Activated T-cell treated with anti-CD3 and anti-CD28 coated beads for 48 hours (primary cell): Measurements from ENCODE around the gene ENPP6.
"Not testable (repeated sequence)": the region's sequence is repeated elsewhere in the genome, so short reads cannot be mapped to it uniquely, and the experiment has no call there.

ENCODE experiments used
- DNase-seq: peaks from one replicate; pipeline ENCODE4 v3.0.0-alpha.2; 2020; ENCODE audit warnings: low read depth

ENPP6 gene

DNA sequence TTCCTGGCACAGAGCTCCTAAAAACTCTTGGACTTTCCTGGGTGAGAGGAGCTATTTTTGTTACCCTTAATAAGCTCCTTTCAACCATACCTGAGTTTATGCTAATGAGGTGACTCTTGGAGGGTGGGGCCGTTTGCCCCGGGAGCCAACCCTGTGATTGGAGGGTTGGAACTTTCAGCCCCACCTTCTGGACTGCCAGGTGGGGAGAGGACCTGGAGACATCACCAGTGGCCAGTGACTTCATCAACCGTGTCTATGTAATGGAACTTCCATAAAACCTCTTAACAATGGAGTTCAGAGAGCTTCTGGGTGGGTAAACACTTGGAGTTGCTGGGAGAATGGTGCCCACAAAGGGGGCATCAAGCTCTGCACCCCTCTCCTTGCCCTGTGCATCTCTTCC is 17.9 kb upstream of the ENPP6 start:
- no peak for DNase-seq

DNA sequence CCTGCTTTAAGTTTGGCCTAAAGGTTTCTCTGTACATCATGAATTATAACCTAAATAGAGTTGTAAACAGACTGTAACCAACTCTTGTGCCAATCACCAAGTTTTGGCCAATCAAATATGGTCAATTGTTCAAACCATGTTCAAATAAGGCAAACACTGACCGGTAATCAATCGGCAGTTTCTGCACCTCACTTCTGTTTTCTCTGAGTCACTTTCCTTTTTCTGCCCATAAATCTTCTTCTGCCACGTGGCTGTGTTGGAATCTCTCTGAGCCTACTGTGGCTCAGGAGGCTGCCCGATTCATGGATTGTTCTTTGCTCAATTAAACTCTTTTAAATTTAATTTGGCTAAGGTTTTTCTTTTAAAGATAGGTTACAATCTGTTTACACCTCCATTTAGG is 16.5 kb upstream of the ENPP6 start:
- DNase-seq, result no peak

DNA sequence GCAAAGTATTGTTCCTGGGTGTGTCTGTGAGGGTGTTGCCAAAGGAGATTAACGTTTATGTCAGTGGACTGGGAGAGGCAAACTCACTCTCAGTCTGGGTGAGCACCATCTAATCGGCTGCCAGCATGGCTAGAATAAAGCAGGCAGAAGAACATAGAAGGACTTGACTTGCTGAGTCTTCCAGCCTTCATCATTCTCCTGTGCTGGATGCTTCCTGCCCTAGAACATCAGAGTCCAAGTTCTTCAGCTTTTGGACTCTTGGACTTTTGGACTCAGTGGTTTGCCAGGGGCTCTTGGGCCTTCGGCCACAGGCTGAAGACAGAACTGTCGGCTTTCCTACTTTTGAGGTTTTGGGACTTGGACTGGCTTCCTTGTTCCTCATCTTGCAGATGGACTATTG is 15.3 kb upstream of the ENPP6 start:
- no peak for DNase-seq

DNA sequence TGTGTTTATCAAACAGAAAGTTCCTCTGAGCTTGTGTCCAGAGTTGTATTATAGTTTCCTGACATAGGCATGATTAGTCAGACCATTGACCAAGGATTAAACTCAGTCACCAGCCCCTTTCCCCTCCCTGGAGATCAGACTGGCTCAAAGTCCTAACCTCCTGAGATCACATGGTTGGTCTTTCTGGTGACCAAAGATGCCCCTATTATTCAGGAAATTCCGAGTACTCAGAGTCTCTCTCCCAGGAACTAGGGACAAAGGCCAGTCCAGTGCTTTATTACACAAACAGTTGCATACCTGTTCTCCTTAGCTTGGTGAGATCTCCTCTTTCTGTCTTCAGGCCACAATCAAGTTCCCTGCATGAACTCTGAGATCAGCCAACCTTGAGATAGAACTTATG is 14.5 kb upstream of the ENPP6 start:
- no peak for DNase-seq

DNA sequence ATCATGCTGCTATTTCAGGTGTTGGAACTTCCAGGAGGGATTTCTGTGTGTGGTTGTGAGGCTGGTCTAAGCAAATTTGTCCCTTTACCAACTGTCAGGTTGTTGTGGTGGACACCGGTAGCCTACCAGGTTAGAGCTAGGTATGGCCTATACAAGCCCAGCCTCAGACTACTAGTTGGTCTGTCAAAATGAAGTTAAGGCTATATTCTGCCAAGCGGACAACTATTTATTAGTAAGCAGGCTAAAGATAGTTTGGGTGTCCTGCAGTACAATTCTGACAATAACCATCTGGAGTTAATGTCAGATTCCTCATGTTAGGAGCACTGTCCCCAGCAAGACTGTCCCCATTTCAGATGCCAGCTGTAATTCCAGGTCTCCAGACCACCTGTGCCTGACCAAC is 13.9 kb upstream of the ENPP6 start:
- no peak for DNase-seq

DNA sequence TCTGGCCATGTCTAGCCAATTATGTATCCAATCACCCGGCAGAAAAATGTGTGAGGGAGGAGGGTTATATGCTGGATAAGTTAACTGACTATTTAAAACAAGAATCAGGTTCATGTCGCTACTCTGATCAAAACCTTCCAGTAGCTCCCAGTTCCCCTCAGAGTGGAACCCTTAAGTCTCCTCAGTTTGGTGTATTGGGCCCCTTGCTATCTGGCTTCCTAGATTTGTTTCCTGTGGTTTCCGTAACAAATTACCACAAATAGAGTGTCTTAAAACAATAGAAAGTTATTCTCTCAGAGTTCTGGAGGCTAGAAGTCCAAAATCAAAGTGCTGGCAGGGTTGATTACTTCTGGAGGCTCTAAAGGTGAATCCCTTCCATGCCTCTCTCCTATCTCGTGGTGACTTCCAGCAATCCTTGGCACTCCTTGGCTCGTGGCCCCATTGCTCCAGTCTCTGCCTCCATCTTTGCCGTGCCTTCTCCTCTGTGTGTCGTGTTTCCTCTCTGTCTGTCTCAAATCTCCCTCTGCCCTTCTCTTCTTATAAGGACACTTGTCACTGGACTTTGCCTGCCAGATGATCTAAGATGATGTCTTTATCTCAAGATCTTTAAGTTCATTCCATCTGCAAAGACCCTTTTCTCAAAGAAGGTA is 10.5 kb upstream of the ENPP6 start:
- DNase-seq, result no peak

DNA sequence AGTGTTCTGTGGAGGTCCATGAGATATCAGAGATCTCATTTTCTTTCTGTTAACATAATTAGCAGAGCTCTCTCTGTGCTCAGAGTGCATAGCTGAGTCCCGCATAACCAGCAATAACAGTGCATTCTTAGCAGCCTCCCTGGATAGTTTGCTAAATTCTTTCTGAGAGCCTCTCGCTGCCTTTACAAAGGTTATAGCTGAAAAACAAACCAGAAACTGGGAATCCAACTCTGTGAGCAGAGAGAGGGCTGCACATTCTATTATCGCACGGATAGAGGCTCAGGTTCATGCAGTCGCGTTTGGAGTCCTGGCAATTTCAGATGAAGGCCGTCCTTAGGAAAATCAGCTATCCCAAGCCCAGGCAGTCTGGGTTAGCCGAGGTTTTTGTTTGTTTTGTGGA is 1.2 kb downstream of the ENPP6 start:
- DNase-seq, result no peak

DNA sequence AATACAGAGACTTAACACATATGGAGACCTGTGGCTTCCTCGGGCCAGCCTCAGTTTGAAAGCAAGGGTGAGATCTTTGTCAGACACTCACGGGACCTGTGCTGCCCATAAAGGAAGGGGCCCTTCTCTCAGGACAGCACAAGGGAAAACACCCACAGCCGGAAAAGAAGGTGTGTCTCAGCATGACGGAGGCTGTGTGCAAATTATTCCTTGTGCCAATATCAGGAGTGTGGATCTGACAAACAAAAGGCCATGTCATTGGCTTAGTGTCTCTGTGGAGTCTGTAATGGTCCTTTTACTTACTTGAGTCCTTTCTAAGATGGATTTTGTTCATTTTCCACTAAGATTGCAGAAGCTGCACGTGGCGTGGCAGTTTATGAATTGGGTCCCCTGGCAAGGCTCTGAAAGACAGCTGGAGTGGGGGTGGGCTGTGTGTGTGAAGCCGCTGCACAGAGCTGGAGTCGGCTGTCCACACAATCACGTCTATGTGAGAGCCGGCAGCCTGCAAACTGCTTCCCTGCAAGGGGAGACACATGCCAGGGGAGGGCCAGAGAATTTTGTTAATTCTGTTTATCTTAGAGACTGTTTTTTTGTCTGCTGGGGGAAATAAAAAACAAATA is 1.9 kb downstream of the ENPP6 start:
- no peak for DNase-seq

DNA sequence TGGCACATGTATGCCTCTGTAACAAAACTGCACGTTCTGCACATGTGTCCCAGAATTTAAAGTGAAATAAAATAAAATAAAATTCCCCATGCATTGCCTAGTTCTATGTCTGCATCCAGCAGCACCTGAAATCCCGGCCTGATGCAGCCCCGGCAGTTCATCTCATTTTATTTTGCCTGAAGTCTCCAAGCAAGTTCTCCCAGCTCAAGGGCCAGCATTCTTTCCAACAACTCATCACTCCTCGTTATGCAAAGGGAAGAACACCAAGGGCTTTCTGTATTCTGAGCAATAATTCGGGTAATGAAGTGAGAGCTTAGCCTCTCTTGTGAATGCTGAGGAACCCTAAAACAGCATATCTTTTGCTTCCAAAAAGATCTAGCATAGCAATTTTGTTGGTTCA is 2.7 kb downstream of the ENPP6 start:
- no peak for DNase-seq

DNA sequence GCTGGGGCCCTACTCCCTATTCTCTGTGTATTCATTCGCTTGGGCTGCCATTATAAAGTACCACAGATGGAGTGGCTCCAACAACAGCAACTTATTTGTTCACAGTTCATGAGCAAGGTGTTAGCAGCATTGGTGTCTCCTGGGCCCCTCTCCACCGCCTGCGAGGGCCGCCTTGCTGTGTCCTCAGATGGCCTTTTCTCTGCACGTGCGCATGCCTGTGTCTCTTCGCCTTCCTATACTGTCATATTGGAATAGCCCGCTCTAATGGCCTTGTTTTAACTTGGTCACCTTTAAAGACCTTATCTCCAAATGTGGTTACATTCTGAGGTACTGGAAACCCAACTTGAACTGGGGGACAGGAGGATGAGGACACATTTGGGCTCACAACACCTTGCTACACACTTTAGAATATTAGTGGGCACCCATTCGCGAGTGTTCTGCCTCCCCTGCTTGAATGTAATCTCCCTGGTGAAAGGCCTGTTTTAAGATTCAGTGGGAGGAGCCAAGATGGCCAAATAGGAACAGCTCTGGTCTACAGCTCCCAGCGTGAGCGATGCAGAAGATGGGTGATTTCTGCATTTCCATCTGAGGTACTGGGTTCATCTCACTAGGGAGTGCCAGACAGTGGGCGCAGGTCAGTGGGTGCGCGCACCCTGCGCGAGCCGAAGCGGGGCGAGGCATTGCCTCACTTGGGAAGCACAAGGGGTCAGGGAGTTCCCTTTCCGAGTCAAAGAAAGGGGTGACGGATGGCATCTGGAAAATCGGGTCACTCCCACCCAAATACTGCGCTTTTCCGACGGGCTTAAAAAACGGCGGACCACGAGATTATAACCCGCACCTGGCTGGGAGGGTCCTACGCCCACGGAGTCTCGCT is 9.7 kb downstream of the ENPP6 start:
- not testable (repeated sequence) for DNase-seq

DNA sequence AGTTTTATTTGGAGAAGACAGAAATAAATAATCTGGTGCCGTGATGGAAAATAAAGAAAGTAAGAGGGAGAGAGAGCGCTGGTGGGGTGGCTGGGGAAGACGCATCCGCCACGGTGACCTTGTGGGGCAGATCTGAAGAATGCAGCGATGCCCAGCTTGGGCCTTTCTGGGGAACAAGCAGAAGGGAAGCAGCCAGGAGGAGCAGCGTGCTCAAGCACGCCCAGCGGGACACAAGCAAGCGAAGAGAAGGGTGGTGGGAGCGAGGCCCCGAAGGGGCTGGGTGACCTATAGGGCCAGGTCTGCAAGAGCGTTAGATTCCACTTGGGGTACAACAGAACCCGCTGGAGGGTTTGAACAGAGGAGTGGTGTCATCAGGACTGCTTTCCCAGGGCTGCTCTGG is 12.4 kb downstream of the ENPP6 start:
- no peak for DNase-seq

DNA sequence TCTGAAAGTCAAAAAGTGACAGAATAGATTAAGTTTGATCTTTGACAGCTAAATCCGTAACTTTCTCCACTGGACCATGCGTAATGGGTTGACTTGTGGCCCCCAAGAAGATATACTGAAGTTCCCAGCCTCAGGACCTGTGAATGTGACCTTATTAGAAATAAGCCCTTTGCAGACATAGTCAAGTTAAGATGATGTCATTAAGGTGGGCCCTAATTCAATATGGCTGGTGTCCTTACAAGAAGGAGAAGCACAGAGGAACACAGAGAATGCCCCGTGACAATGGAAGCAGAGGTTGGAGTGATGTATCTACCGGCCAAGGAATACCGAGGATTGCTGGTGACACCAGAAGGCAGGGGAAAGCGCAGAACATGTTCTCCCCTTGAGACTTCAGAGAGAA is 14.4 kb downstream of the ENPP6 start:
- no peak for DNase-seq

DNA sequence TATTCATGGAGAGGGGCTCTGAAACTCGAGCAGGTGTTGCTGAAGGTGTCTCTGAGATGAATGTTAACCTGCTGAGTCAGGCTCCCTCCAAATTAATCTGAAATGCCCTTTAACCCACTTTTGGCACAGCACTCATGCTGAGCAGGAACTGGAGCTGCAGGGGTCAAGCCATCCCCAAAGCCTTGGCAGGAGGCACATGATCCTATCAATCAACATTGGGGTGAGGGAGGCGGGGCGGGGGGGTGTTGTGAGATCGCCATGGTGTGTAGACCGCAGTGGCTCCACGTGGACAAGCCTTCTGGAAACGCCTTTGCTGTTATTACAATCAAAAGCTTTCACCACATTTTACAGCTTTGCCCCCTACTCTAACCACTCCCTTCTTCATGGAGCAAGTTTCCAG is 16.5 kb downstream of the ENPP6 start:
- no peak for DNase-seq

DNA sequence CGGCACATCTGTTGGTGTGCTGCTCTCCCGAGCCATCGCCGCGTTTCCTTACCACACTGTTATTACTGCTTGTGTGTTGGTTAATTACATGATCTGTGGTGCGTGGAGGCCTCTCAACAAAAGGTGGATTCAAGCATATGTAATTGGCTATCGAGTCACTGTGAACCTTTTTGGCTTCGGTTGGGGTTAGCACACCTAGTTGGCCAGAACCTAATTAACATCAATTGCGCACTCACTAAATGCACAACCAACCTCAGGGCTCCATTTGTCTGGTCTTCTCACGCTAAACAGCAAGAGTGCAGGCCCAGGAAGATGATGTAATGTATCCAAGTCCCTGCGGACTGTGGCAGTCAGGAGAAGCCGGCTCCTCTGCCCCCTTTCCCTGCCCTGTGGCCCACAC is 17.4 kb downstream of the ENPP6 start:
- no peak for DNase-seq

DNA sequence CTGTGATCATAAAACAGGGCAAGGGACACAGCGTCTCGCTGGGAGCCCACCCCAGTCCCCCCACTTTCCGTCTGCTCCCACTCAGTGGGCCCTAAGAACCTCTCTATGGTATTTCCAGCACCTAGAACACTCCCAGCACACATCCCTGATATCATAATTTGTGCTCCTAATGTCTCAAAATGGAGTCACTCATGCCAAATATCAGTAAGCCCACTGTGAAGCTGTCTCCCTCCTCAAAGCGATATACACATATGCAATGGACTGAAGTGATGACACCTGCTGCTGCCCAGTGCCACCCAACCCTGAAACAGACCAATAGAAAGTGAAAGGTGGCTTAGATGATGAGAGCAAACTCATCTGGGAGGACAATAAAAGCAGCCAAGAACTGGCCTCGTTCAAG is 17.9 kb downstream of the ENPP6 start:
- DNase-seq, result no peak

DNA sequence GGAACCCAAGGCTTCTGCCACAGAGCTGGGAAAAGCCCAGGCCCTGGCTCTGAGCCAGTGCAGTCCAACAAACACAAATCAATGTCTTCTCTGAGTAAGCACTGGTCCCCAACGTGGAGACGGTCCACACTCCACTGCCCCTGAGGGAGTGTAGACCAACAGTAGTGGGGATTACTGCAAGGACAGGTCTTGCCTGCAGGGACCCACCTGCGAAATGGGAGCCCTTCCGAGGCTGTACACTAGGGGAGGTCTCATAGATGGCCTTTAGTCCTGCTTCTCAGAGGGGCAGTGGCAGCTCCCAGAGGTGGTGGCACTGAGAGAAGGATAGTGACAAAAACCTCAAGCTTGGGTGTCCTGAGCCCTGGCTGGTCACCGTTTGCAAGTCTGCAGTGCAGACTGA is 19.5 kb downstream of the ENPP6 start:
- DNase-seq, result no peak

DNA sequence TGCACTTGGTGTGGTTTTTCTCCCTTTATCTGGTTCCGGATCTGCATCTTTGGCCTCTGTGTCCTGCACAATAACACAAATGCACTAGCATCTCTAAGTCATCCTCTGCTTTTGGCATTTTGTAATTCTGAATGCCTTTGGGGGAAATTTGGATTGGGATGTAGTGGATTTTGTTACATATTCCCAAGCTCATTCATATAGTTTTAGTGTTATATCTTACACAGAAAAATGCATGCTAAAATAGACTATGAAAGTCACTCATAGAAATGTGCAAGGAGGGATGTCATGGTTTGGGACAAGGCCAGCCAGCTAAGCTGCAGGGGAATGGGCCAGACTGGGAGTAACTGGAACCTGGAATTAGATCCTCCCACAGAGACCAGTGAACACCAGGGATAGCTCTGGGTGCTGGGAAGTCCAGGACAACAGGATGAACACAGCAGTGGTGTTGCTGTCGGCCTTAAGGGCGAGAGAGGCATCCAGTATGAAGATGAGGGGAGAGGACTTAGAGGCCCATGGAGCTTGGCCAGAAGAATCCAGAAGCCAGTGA is 20.1 kb downstream of the ENPP6 start:
- no peak for DNase-seq

DNA sequence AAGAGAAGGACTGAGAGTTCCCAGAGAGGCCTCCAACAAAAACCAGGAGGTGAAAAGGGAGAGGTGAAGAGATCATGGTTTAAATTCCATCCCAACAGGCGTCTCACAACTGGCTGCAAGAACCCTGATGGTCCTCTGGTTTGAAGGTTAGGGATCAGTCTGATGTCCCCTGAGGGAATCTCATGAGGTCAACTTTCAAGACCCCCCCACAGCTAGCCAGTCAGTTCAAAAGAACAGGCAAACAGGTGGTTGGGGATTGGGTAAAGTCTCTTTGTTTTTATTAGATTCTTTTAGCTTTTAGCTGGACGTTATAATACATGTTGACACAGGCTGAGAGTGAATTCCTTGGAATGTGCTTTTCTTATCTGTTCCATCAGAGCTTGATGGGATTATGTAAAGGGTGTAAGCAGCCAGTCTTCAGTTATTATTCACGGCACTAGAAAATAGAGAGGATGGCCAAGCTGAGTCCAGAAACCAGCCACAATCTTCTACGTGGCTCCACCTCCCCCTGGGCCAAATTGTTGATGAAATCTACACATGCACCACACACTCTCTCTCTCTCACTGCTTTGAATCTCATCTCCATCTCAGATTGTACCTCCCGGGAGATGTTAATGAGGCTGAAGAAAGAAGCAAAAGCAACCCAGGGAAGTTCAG is 20.8 kb downstream of the ENPP6 start:
- DNase-seq, result no peak

DNA sequence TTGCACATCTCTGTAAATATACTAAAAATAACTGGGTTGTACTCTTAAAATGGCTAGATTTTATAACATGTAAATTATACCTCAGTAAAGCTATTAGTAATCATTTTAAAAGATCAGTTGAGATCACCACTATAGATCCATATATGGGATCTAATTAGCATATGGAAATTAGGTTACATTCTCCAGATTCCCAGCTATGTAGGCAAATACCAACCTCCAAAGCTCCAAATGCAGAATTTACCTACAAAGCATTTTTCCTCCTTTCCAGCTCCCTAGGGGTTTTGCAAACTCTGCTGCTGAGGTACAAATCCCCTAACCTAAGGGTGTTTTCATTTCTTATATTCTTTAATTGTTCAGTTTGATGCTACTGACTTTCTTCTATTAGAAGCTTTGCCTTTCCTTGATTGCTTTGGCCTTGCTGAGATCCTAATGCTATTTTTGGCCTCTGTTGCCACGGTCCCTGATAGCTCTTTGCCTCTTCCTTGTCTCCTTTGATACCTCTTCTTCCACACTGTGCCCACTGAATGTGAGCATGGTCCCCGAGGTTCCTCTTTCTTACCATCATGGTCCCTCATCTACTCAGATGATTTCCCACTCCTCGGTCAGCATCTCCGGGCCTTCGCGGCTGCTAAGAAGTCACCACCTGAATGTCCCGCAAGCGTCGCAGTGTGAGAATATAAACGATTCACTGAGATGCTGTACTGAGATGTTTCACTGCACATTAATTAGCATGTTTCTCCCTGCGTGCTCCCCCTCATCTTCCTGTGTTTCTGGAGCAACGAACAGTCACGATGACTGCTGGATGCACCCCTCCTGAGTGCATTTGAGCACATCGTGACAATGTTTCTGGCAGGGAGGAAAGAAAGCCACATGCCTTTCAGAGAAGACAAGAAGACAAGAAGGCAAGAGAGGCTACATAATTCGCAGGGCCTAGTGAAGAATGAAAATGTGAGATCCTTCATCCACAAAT is 23.8 kb downstream of the ENPP6 start:
- no peak for DNase-seq

DNA sequence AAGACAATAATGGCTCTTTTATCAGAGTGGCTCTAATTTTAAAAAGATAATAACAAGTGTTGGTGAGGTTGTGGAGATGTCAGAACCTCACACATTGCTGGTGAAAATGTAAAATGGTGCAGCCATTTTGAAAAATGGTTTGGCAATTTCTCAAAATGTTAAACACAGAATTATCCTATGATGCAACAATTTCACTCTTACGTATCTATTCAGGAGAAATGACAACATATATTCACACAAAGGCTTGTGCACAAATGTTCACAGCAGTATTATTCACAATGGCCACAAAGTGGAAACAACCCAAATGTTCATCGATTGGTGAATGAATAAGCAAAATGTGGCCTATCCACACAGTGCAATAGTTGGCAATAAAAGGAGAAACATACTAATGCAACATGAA is 24.7 kb downstream of the ENPP6 start:
- no peak for DNase-seq

DNA sequence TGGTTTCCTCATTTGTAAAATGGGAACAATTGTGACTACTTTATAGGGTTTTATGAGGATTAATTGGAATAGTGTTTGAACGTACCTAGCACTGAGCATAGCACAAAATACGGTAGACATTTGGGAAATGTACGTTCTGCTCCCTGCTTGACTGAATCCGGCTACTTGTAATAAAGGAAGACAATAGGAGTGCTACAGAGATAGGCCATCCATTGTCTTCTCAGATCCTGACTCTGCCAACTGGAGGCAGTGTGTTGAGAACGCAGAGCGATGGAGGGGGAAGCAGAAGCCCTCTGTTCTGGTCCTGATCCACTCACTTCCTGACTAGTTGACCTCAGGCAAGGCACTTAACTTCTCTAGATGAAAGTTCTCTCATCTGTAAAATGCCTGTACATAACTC is 26.4 kb downstream of the ENPP6 start:
- DNase-seq, result no peak
